Frontal cortex (tissue), 4 donors: ENCODE measurements around the gene CA5B. TPM values are rescaled to one million over a fixed set of nuclear protein-coding genes. Genes with fewer than 3 reads are reported as not detected.
A peak's percentile ranks its signal among the peaks of the same experiment; 100 is the strongest.
"Not testable (repeated sequence)": the region's sequence is repeated elsewhere in the genome, so short reads cannot be mapped to it uniquely, and the experiment has no call there.

Source experiments
- DNase-seq, 2 donors: peaks; one replicate each; pipeline ENCODE4 v3.0.0; 2012; ENCODE audit warnings: low spot score in 2 of 2
- FAIRE-seq: peaks from 2 replicates; lab custom pipeline; 2012; peaks lifted over from hg19 to GRCh38; lab: Jason Lieb, UNC
- total RNA-seq: library from RNA; depleted of rRNA; stranded (reverse); fragments of >200 nt; gene quantifications from one replicate; pipeline ENCODE4 v1.2.3, GENCODE V29; 2014
- donor health status: control.
- donor health status: control.
- donor health status: control.

Gene CA5B
- total RNA-seq, 1 donor from 2014 or later: 4.5 TPM

GRCh38 chrX:15747626-15748173, 9.6 kb downstream of the CA5B start:
- no peak for FAIRE-seq
- DNase-seq: no peak

GRCh38 chrX:15748841-15749240, 10.8 kb downstream of the CA5B start:
- FAIRE-seq: no peak
- no peak for DNase-seq

- FAIRE-seq (no peak), DNase-seq (no peak)
Observed at GRCh38 chrX:15749642-15750610, 11.9 kb downstream of the CA5B start.

GRCh38 chrX:15750611-15751154, 12.6 kb downstream of the CA5B start:
- no peak for FAIRE-seq
- no peak for DNase-seq

- FAIRE-seq: no peak
- no peak for DNase-seq
Observed at GRCh38 chrX:15751155-15751819, 13.2 kb downstream of the CA5B start.

GRCh38 chrX:15755091-15755490, 17.0 kb downstream of the CA5B start:
- FAIRE-seq: no peak

GRCh38 chrX:15758140-15758539, 20.1 kb downstream of the CA5B start:
- no peak for DNase-seq
- FAIRE-seq: no peak

More at GRCh38 chrX:15755091-15755490, 17.0 kb downstream of the CA5B start:
- DNase-seq: no peak

GRCh38 chrX:15759886-15760285, 21.8 kb downstream of the CA5B start:
- DNase-seq, FAIRE-seq: not testable (repeated sequence)

GRCh38 chrX:15761564-15762191, 23.6 kb downstream of the CA5B start:
- no peak for FAIRE-seq
- DNase-seq: peak; percentile 13 to 16

GRCh38 chrX:15769300-15769954, 31.4 kb downstream of the CA5B start:
- no peak for DNase-seq

GRCh38 chrX:15781961-15782699, 44.1 kb downstream of the CA5B start:
- FAIRE-seq (no peak), DNase-seq (no peak)

More at GRCh38 chrX:15769300-15769954, 31.4 kb downstream of the CA5B start:
- FAIRE-seq: no peak

GRCh38 chrX:15785176-15785750, 47.2 kb downstream of the CA5B start:
- FAIRE-seq: no peak
- DNase-seq: no peak

GRCh38 chrX:15786915-15787314, 48.8 kb downstream of the CA5B start:
- DNase-seq (no peak), FAIRE-seq (no peak)

GRCh38 chrX:15789979-15790768, 52.1 kb downstream of the CA5B start, which contains the start of gene ZRSR2:
Gene ZRSR2 (plus strand): TSS chrX:15790484. CDS start chrX:15790496, 12 bp downstream.
- peak; percentile 58 to 74 for DNase-seq

GRCh38 chrX:15790769-15791290, 52.8 kb downstream of the CA5B start:
- no peak for FAIRE-seq
- DNase-seq: no peak

More at GRCh38 chrX:15789979-15790768, 52.1 kb downstream of the CA5B start, which contains the start of gene ZRSR2:
- no peak for FAIRE-seq

- DNase-seq (no peak), FAIRE-seq (no peak)
Observed at GRCh38 chrX:15797707-15798106, 59.6 kb downstream of the CA5B start.

- DNase-seq (no peak), FAIRE-seq (no peak)
Observed at GRCh38 chrX:15804563-15804962, 66.5 kb downstream of the CA5B start.
